EH (cell line): Measurements from ENCODE around the gene UNC5C.
"Not testable (repeated sequence)": the region's sequence is repeated elsewhere in the genome, so short reads cannot be mapped to it uniquely, and the experiment has no call there.

Experiments
- DNase-seq: peaks from one replicate; pipeline ENCODE4 v3.0.0-alpha.2; 2015; ENCODE audit warnings: low read depth

Gene UNC5C

DNA sequence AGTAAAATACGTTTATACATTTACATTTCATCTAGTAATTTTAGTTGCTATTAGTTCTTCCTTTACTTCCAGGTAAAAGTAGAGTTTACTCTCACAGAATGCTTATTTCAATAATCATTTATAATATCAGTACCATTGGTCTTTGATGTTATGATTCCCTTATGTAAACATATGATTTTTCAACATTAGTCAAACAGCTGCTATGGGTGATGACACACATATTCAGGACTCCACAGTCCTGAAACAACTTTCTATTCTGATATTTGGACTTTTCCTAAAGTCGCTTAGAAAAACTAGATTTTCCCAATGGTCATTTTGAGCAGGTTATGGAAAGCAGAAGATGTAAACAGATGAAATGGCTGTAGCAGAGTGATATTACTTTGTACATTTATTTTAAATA lies 369.8 kb downstream of the UNC5C start:
- no peak for DNase-seq

DNA sequence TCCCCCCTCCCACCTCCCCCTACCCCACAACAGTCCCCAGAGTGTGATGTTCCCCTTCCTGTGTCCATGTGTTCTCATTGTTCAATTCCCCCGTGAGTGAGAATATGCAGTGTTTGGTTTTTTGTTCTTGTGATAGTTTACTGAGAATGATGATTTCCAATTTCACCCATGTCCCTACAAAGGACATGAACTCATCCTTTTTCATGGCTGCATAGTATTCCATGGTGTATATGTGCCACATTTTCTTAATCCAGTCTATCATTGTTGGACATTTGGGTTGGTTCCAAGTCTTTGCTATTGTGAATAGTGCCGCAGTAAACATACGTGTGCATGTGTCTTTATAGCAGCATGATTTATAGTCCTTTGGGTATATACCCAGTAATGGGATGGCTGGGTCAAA lies 377.4 kb downstream of the UNC5C start:
- DNase-seq = not testable (repeated sequence)

DNA sequence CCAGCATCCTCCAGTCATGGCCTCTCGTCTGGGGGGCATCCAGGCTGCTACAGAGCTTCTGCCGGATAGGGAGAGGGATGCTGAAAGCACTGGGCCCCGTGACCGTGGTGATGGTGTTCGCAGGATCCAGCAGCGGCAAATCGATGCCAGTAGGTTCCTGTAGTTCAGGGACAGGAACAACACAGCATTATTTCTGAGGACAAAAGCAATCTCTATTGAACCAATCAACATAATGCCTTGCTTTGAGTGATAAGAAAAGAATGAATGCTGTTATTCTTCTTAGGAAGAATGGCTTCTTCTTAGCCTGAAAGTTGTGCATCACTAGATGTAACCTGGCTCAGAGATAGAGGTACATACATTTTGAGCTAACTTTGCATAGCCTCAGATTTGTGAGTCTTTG lies 378.6 kb downstream of the UNC5C start:
- DNase-seq = no peak

DNA sequence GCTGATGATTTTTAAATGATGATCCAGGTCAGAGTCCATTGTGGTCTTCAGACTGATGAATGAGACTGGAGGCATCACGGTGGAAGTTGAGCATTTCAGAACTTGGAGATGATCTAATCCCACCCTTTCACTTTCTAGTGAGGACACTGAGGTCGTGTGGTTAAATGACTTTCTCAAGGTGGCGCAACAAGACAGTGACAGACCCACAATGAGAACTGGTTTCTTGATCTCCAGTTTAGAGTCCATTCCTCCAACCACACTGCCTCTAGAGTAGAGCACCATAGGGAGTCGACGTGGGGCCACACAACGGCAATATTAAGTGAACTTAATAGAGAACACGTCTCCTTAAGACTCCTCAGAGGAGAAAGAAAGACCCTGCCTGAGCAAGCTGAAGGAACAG lies 381.0 kb downstream of the UNC5C start:
- DNase-seq = no peak

DNA sequence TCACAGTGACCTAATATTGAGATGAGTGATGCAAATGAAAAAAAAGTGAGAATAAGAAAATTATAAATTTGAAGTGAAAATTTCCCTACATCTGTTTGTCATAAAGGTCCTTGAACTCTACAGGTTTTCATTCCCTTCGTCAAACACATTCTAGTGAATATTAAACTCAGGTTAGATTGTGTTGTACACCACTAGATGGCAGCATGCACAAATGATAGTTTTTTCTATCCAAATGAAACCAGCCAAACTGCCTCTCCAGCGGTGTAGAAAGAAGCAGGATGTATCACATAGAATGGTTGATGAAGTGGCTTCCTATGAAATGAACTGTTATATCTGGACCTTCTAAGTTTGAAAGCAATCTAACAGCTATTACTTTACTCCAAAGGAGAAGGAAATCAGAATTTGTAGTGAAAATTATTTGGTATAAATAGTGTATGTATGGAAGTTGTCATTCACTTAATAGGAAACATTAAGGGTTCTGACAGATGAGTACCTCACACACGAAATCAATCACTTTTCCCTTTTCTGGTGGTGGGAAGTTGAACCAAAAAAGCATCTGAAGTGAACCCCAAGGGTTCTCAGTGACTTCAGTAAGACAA lies 382.7 kb downstream of the UNC5C start:
- DNase-seq = peak; percentile 65

DNA sequence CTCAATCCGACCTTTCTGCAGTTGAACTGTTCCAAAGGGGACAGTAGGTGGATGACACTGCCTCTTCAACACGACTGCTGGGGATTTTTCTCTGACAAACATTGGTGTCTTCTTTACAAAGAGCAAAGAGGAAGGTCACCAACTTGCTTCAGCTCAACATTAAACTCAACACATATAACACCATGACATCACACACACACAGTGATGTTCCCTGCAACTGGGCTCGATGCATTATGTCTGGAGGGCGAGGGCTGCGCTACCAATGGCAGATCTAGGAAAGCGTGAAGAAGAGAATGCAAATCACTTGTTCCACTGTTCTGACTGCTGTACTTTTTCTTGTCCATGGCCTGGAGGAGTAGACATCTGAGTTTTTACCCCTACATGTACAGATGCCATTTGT lies 385.9 kb downstream of the UNC5C start:
- DNase-seq = no peak

DNA sequence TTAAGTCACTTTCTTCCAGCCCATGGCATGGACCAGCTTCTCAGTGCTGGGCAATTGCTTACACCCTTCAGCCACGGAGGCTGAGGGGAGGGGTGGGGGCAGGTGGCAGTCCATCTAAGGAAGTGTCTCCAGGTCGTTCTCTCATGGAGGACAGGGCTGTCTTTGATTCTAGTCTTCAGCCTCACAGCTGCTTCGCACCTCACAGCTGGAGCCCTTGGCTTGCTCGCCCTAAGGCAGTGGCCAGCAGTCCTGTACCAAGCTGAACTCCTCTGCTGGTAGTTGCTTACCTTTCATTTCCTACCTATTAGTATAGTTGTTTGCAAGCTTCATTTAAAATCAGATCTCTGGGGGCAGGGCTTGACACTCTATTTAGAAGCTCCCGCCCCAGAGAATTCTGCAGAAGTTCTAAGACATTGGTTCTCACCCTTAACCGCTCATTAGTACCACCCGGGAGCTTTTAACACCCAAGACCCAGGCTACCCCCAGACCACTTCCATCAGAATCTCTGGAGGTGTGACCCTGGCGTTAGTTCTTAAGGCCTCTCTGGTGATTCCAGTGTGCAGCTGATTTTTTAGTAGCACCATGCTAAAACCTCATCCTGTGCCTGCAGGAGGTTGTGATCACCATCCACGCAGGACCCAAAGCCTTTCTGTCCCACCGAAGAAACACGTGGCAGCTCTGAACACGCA lies 386.8 kb downstream of the UNC5C start:
- DNase-seq = no peak

DNA sequence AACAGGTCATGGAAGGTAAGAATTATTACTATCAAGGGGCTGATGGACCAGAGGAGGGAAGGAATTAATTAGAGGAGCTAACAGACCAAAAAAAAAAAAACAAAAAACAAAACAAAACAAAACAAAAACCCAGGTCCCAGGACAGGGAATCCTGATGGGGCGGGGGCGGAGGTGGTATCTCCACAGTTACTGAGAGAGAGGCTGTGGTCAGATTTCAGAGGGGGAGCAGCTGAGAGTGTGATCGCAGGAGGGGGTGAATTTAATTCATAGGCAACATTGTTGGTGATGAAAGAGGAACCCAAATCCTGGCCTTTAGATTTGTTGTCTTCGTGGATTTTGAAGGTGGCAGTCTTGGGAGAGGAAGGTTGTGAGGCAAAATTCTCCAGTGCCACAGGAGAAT lies 389.4 kb downstream of the UNC5C start:
- DNase-seq = no peak

DNA sequence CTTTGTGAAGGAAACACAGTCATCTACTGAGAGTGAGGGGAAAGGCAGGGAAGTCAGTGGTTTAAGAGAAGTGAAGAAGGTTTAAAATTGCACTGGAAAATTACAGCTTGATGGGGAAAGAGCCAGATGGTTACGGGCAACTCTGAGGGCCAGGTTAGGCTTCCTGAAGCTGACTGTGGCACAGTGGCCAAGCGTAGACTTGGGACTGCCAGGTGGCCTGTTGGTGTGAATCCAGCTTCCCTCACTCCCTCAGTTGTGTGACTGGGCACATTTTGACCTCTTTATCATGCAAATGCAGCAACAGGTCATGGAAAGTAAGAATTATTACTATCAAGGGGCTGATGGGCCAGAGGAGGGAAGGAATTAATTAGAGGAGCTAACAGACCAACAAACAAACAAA lies 390.1 kb downstream of the UNC5C start:
- DNase-seq = no peak

DNA sequence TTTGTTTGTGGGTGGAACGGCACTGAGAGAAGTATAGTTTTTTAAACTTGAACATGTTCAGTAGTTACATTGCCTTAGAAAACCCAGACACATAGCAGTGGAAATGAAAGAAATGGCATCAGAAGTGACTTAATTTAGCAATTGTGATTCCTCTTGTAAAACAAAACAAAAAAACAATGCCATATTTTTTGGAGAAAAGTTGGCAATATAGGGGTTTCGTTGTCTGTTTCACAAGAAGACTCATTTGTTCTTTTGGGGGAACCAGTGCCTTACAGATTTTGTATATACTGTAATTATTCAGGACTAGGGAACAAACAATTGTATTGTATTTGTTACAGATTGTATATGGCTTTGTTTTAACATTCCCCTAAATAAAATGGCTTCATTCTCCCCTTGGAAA lies 390.7 kb downstream of the UNC5C start:
- DNase-seq = no peak

DNA sequence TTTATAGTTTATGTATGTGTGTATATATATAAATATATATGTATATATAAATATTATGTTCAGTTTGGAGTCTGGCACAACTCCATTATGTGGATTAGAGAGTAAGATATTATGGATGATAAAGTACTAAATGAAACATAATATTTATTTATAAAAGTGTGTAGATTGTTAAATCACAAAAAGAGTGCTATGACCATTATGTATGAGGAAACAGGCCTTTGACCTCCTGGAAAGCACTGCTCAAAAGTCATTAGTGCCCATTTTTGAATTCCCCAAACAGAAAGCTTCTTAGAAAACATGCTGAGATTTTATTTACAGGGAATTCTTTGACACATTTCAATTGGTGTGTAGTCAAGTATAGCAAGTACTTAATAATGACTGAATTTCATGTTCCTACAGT lies 391.2 kb downstream of the UNC5C start:
- no peak for DNase-seq

DNA sequence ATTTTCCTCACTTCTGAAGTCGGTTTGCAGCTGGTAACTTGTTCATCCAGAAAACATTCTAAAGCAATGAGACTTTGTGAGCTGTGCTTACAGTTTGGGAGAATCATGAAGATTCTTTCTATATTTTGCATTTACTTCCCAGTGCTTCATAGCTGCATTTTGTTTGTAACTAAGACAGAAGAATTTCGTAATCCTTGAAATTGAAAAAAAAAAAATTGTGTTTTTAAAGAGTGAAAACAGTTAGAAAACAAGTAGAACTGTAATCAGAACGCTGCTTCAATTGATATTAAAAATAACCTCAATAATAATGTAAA lies 392.4 kb downstream of the UNC5C start:
- no peak for DNase-seq

DNA sequence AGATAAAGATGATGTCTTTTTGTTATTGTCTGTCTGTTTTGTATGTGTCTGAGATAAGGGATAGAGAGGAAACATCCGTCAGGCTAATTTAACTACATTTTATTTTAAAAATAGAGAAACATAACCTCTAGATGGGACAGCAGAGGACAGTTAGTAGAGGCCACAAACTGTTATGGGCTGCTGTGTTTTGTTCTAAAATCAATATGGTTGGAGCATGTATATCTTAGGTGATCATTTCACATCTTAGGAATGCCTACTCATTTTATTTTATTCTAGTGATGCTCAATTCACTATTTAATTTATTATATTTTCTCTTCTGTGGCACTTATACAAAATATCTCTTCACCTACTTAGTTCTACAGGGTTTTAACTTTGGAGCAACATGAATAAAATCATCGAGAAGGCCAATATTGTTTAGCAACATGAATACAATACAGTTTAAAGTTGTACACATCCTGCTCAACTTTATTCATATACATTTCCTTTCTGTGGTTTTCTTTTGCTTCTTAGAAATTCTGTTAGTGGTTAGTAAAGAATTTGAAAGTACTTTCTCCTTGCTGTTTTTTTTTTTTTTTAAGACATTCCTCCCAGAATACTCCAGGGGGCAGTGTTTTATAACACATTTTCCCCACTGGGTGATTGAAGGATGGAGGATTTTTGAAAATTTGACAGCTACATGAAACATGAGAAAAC lies 392.9 kb downstream of the UNC5C start:
- DNase-seq = peak; percentile 39

DNA sequence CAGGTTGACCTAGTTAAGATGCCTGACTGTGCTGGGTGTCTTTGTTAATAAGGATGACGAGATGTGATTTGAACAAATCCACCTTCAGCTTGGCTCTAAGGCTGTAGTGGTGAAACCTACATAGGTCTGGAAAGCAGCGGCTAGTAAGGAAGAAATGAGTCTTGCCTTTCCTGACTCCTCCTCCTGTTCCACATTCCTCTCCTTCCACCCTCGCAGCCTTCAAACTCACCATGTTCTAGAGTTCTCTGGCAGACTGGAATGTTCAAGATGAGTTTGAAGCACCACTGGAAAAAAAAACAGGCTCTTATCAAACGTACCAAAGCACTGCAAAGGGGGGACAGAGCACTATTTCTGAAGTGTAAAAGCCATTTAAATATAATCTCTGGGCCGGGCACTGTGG lies 395.6 kb downstream of the UNC5C start:
- DNase-seq = no peak

DNA sequence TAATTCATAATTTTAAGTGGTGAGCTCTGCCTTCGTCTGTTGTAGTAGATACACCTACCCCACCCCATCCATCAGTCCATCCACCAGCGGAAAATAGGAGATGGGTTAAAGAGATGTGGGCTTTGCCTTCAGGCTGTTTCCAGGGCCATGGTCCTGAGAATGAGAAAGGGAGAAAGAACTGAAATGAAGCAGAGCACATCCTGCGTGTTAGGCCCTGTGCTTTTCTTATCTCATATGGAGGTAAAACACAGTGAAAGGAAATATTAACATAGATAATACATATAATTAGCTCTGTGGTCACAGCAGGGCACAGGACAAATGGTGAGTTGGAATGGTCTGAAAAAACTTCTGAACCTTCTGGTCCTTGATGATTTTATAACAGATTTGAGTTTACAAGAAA lies 397.5 kb downstream of the UNC5C start:
- DNase-seq = no peak

DNA sequence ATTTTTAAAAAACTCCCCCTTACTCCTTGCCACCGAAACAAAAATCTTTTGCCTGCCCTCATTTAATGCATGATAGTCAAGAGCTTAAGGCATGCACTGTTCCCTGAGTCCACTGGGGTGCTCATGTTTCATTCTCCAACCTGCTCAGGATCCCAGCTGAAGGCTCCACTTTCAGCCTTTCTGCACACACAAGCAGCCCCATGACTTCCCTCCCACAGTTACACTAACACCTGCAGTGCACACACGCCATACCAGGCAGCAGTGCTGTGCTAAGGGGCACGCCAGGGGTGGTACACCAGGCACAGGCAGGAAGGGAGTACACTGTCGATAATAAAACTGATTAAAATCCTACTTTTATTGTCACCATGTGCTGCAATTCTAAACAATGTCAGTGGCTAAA lies 405.8 kb downstream of the UNC5C start:
- DNase-seq = no peak

DNA sequence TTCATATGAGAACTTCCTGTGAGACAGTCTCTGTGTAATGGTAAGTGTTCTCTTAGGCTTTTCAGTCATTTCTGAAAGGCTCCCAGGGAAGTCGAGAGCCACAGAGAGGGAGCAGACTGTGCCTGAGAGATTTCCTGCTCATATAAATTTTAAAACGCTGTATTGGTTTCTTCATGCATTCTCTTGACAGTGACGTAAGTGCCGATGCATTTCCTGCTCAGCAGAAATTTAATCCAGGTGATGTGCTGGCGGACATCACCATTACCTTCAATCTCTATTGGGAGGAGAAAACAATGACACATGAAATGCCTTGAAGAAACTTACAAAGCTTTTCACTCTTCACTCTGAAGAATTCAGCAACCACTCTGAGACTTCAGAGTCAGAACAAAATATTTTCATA lies 407.4 kb downstream of the UNC5C start:
- peak; percentile 4 for DNase-seq

DNA sequence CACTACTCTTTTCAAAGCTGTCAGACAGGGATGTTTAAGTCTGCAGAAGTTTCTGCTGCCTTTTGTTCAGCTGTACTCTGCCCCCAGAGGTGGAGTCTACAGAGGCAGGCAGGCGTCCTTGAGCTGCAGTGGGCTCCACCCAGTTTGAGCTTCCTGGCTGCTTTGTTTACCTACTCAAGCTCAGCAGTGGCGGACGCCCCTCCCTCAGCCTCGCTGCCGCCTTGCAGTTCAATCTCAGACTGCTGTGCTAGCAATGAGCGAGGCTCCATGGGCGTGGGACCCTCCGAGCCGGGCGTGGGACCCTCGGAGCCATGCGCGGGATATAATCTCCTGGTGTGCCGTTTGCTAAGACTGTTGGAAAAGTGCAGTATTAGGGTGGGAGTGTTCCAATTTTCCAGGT lies 409.3 kb downstream of the UNC5C start:
- DNase-seq = not testable (repeated sequence)

DNA sequence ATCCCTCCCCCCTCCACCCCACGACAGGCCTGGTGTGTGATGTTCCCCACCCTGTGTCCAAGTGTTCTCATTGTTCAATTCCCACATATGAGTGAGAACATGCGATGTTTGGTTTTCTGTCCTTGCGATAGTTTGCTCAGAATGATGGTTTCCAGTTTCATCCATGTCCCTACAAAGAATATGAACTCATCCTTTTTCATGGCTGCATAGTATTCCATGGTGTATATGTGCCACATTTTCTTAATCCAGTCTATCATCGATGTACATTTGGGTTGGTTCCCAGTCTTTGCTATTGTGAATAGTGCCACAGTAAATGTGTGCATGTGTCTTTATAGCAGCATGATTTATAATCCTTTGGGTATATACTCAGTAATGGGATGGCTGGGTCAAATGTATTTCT lies 414.8 kb downstream of the UNC5C start:
- not testable (repeated sequence) for DNase-seq

DNA sequence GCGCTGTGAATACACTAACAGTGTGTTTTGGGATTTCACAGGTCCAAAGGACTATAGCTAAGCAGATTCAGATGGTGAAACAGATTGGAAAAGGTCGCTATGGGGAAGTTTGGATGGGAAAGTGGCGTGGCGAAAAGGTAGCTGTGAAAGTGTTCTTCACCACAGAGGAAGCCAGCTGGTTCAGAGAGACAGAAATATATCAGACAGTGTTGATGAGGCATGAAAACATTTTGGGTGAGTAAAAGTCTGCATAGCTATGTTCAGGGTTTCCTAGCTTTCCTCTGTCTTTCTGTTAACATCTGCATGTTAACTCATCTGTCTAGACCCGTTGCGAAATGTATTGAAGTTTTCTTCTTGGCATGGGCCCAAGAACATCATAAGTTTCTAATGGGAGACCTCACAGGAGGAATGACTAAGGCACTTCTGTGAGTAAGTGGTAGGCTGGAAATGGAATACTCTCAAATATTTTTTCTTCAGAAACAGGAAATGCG lies 418.9 kb downstream of the UNC5C start:
- peak; percentile 98 for DNase-seq

DNA sequence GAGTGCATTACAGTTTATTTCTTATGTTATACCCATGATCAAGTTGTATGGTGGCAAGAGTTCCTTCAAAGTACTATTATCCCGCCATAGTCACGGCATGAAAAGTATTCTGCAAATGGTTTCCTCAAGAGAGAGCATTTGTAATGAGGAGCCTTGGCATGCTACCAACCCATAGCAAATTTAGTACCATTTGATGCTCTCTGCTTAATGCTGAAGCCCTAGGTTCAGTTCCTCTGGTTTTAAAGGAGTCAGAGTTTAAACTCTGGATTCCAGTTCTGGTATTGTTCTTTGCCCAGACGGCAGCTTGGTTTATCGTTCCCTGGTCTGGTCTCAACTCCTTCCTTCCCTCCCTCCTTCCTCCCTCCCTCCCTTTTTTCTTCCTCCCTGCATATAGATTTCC lies 419.7 kb downstream of the UNC5C start:
- peak; percentile 4 for DNase-seq

DNA sequence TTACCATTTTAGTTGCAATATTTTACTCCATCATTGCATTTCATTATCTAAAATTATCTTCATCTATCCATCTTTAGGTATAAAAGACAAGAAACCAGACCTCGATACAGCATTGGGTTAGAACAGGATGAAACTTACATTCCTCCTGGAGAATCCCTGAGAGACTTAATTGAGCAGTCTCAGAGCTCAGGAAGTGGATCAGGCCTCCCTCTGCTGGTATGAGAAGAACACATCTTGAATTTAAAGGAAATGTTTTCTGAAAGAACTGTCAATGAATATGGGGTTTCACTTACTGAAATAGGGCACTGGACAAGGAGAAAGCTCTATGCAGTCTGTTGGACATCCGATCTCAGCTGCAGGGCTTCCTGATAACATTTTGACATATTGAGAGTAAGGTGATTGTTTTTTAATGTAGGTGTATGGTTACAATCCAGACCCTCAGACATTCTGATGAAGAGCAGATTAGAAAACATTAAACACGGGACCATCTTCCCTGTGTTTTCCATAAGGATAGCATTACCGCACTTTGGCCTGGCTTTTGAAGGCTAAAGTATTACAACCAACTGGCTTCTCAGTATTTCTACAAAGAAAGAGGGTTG lies 423.8 kb downstream of the UNC5C start:
- peak; percentile 66 for DNase-seq

DNA sequence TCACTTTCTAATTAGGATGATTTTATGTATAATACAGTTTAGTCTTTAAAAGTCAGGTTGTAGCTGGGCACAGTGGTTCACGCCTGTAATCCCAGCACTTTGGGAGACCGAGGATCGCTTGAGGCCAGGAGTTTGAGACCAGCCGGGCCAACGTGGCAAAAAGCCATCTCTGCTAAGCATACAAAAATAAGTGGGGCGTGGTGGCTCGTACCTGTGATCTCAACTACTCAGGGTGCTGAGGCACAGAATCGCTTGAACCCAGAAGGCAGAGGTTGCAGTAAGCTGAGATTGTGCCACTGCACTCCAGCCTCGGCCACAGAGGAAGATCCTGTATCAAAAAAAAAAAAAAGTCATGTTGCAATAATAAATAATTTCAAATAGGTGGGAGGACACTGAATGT lies 426.8 kb downstream of the UNC5C start:
- DNase-seq = no peak
